Activated CD8-positive, alpha-beta memory T cell treated with anti-CD3 and anti-CD28 coated beads, Interleukin-2, amount 50 U/mL, for 24 hours (primary cell): ENCODE results near the gene VIPR2.
"Not testable (repeated sequence)": the region's sequence is repeated elsewhere in the genome, so short reads cannot be mapped to it uniquely, and the experiment has no call there.

Source experiments
- DNase-seq: peaks from one replicate; pipeline ENCODE4 v3.0.0-alpha.2; 2020; ENCODE audit errors: extremely low read depth

The VIPR2 gene

DNA sequence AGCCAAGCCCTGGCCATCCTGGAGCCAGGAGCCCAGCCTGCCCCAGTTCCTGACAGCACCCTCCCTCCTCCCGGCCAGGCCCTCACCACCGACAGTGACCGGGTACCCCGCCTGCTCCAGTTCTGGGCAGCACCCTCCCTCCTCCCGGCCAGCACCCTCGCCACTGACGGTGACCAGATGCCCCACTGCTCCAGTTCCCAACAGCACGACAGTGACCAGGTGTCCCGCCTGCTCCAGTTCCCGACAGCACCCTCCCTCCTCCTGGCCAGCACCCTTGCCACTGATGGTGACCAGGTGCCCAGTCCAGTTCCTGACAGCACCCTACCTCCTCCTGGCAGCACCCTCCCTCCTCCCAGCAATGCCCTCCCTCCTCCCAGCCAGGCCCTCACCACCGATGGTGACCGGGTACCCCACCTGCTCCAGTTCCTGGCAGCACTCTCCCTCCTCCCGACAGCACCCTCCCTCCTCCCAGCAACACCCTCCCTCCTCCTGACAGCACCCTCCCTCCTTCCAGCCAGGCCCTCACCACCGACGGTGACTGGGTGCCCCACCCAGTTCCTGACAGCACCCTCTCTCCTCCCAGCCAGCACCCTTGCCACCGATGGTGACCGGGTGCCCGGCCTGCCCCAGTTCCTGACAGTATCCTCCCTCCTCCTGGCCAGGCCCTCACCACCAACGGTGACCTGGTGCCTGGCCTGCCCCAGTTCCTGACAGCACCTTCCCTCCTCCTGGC lies 40.3 kb downstream of the VIPR2 start:
- DNase-seq, result no peak

DNA sequence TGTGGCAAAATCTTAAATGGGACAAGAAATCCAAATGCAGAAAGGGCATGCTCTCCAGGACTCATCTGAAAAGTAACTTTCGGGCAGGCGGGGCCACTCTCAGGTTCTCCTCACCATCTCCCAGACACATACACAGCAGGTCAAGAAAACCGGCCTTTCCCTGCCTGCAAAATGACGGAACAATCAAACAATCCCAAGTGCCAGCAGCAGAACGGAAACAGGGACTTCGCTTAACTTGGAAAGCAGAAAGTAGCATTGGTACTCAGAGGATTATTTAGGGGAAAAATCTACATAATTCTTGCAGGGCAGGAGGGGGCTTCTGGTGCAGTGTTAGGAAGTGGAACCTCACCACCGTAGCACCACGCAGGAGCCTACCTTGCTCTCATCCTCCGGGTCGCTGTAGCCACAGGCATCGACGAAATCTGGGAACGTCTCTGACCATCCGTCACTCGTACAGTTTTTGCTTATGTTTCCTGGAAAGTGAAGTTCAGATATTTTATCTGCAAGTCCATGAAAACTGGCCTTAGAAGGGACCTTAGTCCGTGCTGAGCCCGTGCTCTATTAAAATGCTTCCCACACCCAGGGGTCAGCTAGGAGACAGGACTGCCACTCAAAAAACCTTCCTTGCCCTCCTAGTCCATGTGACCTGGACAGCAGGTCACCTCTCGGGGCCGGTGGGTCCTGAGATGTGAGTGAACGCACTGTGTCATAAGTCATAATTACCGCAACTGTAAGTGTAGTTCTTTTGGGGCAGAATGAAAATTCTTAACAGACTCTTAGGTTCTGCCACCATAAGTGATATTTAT lies 41.1 kb downstream of the VIPR2 start:
- DNase-seq, result no peak

DNA sequence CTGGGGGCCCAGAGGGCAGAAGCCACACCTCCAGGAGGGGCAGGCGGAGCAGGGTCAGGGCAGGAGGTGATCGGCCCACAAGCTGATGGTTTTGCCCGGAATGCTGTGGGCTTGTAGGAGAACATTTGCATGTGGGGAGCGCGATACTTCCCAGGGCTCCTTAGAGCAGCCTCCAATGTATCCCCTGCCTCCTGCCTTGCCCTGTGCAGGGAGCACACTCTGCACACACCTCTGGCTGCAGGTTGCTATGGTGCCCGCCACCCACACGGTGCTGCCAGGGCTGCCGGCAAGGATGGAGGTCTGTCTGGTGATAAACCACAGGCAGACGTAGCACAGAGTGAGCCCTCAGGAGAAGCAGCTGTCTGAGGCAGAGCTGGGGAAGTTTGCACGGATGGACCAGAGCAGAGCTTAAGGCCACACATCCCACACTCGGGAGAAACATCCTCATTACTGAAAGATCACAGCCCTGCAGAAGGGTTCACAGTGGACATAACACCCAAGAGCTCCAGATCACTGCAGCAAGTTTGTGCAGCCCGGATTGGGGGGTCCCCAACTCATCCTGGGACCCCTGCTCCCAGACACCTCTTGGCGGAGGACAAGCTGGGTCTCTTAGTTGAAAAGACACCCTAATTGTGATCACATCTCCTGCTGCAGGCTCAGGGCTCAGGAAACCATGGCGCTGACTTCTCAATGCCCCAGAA lies 41.8 kb downstream of the VIPR2 start:
- DNase-seq, result no peak

DNA sequence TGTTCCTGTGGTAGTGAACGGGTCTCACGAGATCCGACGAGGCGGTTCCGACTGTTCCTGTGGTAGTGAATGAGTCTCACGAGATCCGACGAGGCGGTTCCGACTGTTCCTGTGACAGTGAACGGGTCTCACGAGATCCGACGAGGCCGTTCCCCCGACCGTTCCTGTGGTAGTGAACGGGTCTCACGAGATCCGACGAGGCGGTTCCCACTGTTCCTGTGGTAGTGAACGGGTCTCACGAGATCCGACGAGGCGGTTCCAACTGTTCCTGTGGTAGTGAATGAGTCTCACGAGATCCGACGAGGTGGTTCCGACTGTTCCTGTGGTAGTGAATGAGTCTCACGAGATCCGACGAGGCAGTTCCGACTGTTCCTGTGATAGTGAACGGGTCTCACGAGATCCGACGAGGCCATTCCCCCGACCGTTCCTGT lies 43.0 kb downstream of the VIPR2 start:
- not testable (repeated sequence) for DNase-seq

DNA sequence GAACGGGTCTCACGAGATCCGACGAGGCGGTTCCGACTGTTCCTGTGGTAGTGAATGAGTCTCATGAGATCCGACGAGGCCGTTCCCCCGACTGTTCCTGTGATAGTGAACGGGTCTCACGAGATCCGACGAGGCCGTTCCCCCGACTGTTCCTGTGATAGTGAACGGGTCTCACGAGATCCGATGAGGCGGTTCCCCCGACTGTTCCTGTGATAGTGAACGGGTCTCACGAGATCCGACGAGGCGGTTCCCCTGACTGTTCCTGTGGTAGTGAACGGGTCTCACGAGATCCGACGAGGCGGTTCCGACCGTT lies 43.6 kb downstream of the VIPR2 start:
- DNase-seq, result not testable (repeated sequence)

DNA sequence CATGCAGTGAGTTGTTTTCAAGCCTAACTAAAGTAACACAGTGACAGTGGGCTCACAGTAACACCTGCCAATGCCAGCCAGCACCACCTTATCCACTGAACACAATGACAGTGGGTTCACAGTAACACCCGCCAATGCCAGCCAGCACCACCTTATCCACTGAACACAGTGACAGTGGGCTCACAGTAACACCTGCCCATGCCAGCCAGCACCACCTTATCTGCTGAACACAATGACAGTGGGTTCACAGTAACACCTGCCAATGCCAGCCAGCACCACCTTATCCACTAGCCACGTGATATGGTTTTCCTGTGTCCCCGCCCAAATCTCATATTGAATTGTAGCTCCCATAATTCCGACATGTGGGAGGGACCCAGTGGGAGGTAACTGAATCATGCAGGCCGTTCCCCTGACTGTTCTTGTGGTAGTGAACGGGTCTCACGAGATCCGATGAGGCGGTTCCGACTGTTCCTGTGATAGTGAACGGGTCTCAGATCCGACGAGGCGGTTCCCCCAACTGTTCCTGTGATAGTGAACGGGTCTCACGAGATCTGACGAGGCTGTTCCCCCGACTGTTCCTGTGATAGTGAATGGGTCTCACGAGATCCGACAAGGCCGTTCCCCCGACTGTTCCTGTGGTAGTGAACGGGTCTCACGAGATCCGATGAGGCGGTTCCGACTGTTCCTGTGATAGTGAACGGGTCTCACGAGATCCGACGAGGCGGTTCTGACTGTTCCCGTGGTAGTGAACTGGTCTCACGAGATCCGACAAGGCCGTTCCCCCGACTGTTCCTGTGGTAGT lies 44.2 kb downstream of the VIPR2 start:
- not testable (repeated sequence) for DNase-seq

DNA sequence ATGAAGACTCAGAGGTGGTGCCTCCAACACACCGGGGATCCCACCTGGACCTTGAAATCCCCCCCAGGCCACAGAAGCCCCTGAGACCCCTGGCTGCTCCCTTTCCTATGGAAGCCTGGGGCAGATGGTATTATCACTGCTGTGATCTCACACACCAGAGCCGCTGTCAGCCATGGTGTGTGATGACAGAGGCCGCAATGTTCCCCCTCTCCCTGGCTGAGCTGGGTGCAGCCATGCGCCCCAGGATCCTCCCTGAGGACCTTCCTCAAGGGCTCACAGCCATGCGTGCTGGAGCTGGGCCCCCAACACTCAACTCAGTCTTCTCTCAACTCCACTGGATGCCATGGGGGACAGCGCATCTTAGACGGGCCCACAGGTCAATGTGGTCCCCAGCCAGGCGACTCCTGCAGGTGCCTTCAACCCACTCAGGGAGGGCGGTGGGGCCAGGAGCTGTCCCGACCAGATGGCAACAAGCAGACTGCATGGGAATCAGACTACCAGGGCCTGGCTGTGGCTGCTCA lies 44.9 kb downstream of the VIPR2 start:
- DNase-seq, result no peak

DNA sequence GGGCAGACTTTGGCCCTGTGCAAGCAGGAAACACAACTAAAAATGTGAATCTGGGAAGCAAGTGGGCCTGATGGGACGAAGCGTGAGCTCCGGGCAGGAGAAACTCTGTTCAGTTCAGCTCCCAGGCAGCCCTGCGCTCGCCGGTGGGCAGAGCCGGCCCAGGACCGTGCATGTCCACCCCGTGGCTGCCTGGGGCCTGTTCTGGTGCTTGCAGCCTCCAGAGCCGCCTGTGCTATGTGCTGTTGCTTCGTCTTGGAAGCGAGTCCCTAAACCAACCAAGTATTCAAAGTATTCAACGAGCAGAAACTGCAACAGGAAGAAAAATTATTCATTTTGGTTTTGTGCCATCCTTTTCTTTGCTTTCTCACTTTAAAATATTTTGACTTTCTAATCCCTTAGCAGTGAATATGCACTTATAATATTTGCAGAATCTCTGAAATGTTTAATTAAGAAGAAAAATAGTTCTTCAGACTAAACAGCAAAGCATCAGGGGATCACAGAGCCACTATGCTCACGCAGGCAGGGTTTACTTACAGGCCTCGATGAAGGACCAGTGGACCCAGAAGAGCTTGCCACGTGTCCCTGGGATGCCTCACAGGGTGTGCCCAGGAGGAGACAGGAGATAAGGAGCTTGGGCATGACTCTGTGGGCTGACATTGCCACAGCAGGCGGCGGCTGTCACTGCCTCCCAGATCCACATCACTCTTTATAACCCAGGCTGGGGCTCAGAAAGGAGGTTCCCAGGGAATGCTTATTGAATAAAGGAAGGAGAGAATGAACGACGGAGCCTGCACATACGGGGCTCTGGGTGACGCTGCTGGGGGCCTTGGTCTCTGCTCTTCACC lies 45.6 kb downstream of the VIPR2 start:
- no peak for DNase-seq

DNA sequence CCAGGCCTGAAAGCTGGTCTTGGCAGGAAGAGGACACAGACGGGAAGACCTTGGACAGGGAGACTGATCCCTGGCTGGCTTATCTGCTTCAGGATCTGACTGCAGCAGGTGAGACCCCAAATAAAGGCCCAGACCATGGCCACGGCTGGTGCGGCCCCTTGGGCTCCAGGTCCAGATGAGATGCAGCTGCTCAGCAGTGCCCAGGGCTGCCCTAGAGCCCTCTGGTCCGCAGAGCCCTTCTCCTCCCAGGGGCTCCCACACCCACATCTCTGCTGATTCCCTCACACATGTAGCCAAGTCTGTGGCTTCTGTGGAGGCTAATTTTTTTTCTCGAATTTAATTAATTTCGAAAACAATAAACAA lies 46.3 kb downstream of the VIPR2 start:
- no peak for DNase-seq

DNA sequence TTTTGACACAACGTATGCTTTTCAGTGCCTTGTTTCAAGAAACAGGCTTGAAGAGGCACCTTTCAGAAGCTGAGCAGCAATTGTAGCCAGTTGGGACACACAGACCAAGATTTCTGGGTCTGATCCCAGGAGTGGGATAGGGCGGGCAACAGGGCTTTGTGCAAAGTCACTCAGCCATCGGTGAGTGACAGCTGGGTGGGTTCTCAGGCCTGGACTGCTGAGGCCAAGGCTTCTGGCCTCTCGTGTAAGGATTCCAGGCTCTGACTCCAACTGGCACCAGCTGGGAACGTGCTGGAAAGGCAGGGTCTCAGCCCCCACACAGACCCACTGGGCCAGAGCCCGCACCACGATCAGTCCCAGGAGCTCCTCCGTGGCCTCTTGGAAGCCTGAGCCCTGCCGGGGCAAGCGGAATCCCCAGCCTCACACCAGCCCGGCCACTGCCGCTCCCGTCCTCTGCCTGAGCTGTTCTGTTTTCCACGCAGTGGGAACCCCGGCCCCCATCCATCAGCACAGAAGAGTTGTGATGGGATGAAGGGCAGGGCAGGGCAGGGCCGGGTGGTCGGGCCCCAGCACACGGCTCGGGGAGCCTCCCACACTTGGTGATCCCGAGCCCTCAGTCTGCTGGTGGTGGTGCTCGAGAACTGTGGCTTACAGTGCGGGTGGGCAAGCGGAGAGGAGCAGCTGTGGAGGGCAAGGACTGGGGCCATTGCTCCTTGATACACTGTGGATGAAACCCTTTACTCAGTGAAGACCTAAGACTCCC lies 46.8 kb downstream of the VIPR2 start:
- no peak for DNase-seq

DNA sequence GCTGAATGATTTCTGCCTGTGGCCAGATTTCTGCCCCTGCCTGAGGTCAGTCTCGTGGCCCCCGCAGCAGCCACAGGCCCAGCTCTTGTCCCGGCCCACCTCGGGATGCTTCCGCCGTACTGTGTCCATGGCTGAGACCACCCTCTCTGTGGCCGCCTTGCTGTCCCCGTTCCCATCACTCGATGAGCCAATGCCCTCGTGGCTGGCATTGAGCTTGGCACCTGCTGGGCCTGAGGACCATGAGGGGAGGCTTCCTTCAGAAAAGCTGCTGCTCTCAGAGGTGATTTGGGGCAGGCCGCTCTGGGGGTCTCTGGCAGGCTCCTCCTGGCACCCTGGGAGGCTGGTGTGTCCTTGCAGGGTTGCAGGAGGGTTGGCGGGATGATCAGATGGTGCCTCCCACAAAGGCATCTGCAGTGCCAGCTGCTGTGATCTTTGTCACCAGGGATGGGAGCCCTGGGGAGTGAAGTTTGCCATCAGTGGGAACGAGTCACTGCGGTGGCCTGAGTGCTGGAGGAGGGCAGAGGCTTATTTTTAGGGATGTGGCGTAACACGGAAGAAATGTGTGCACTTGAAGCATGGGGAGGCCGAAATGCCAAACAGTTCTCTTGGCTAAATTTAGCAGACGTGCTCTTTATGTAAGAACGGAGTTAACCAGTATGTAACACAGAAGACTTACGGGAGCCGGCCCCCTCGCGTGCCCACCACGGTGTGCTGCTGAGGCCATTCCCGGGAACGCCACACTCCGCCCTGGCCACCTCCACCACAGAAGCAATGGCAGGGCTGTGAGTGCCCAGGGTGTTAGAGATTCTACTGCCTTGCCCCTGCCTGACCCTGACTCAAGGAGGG lies 47.7 kb downstream of the VIPR2 start:
- DNase-seq, result no peak

DNA sequence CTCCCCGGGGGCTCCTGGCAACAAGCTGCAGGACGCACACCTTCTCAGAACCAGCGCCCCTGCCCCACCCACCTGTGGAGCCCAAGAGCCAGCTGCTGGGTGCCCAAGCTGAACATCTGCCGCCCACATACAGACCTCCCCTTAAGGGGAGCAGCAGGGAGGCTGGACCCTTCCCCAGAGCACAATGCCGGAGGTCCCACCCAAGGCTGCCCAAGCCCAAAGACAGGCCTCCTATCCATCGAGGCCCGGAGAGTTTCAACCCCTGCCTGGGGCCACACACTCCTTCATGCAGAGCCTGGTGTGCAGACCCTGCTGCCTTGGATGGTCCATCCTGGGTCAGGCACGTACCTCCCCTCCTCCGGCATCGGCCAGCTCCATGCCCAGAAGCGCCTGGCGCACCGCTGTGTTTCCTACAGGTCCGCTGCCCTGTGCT lies 48.7 kb downstream of the VIPR2 start:
- DNase-seq, result no peak

DNA sequence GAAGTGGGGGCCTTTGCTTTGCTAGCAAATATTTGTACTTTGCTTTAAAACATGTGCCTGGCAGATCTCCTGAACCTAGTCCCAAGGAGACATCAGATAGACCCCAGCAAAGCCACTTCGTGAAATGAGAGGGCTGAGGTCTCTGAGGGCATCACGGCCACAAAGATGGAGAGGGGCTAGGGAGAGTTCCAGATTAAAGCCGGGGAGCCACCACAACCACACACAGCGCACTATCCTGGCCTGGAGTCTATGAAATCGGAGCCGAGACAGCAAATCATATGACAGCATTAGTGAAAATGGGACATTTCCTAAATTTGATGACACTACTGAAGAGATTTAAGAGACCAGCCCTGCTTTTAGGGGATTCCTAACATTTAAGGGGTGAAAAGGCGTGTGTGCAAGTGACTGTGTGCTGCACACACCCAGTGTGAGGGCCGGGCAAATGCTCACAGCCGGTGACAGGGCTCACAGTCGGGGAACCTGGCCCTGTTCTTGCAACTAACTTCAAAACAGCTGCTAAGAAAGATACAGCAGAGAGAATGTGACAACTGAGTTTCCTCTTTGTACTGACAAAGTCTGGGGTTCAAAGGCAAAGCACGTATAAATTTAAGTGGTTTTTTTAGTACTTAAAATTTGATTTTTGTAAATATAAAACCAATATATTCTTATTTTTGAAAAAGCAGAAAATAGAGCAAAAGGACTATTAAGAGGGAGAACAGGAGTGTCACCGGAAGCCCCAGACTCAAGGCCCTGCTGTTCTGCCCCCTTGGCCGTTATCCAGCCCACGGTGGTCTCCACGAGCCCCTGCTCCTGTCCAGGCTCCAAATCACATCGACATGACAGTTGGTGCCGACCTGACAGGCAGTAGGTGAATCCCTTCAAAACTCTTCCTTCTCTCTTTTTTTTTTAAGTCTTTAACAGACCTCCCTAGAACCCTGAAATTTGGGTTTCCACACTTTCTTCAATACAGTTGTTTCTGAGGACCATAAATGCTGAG lies 49.5 kb downstream of the VIPR2 start:
- no peak for DNase-seq

DNA sequence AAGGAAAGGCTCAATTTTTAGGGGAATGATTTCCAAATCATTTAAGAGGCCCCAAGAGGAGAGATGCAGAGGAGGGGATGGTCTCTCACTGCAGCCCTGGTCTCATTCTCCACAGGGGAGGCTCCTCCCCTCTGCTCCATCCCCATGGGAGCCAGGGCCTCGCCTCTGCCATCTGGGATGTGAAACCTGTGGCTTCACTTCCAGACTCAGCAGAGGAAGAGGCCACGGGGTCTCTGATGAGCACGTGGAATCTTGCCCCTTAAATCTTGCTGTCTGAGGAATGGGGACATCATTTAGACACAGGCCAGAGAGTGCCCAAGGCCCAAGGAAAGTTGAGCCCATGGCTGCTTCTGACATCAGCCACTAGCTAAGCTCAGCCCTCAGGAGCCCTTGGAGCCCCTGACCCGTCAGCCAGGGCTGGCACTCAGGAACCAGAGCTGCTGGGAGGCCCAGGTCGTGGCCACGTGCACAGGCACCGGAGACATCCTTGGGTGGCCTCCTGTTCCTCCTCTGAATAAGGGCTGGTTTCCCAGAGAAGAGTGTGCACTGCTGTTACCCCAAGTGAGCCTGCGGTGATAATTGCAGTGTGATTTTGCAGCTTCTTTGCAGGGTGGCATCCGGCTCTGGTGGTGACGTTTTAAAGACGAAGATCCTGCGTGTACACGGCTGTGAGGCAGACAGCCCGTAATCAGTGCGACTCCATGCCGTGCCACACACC lies 50.5 kb downstream of the VIPR2 start:
- DNase-seq, result no peak

DNA sequence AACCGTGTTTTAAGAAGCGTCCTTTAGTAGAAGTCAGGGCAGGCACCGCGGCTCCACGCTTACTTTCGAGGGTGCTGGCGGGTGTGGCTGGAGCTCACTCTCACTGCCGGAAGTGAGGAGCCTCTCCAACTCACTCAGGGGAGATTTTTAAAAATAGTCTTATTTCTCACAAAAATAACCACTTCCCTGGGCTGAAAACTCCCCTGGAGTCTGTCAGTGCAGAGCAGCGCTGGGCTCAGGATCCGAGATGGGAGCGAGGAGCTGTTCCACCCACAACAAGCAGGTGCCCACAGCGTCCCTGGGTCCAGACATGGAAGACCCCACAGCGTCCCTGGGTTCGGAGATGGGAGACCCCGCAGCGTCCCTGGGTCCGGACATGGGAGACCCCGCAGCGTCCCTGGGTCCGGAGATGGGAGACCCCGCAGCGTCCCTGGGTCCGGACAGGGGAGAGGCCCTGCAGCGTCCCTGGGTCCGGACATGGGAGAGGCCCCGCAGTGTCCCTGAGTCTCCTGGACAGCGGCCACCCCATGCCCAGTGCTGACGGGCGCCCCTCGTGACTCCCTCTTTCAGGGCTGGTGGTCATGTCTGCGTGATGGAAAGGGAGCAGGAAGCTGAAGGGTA lies 51.2 kb downstream of the VIPR2 start:
- no peak for DNase-seq

DNA sequence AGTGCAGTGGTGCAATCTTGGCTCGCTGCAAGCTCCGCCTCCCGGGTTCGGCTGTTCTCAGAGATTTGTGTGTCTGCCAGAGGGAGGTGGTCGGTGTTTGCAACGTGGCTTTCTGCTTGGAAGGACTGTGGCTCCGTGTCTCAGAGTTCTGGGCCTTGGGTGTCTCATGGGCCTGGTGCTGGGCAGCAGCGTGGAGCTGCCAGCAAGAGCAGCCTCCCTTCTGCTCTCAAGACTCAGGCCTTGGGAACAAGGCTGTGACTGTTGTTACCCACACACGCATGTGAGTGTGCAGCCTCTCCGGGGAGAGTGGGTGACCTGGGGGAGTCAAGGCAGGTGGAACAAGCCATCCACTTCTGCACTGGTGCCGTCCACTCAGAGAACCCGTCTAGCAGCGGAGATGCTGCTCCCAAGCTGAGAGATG lies 52.0 kb downstream of the VIPR2 start:
- no peak for DNase-seq
